ENCODE results near the gene COG4. TPM values are rescaled to one million over a fixed set of nuclear protein-coding genes. Genes with fewer than 3 reads are reported as not detected.
A peak's percentile ranks its signal among the peaks of the same experiment; 100 is the strongest.

The COG4 gene
- total and polyA plus RNA-seq, 9 donors = 27.4 to 46.5 (median 36.3) TPM

DNA sequence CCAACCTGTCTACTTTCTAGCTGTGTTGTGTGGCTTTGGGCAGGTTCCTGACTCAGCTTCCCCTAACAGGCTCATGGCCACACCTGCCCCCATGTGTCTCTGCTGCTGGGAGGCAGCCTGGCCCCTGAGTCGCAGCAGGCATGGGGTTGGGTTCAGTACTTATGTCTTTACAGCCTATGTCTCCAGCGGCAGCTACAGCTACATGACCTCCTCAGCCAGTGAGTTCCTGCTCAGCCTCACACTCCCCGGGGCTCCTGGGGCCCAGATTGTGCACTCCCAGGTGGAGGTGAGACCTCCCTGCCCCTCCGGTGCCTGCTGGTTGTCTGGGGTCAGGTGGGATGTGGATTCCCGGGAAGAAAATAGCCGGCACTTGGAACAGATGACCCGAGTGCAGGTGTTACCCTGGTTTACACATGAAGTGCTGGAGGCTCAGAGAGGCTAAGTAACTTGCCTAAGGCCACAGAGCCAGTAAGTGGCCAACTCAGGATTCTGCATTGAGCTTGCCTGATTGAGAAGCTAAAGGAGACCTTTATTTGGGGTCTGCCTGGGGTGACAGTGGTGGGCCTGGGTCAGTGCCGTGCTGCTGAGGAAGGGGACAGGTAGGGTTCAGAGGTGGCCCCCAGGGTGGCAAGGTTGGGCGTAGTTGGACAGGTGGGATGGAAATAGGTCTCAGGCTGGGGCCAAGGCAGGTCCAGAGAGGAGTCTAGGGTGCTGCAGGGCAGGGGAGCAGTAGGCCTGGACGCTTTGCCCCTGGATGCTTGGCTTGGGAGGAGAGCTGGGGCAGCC is 53.0 kb downstream of the COG4 start:
- 83 to 90% (median 87%) methylated on average over 10 of the region's 10 CpGs for WGBS, 3 donors
- Histone ChIP-seq H3K27me3 (no peaks in the 10 kb centered on the region), H3K27ac (no peak overlapping the region), H3K9me3 (no peaks in the 10 kb centered on the region), H3K36me3 (no peaks in the 10 kb centered on the region), H3K4me1 (ENCODE audit: insufficient read depth) (peaks cover 4% of the 10 kb centered on the region), H3K4me3 (no peak overlapping the region)
- intact Hi-C loops (cut with DNase I) = loop anchor here in 1 of 4 donors (5.0 kb wide), 1 partner anchor 98 kb away; no protein-coding TSS in a partner anchor
- DNase-seq = no peak
- TF ChIP-seq, protein P1, sequence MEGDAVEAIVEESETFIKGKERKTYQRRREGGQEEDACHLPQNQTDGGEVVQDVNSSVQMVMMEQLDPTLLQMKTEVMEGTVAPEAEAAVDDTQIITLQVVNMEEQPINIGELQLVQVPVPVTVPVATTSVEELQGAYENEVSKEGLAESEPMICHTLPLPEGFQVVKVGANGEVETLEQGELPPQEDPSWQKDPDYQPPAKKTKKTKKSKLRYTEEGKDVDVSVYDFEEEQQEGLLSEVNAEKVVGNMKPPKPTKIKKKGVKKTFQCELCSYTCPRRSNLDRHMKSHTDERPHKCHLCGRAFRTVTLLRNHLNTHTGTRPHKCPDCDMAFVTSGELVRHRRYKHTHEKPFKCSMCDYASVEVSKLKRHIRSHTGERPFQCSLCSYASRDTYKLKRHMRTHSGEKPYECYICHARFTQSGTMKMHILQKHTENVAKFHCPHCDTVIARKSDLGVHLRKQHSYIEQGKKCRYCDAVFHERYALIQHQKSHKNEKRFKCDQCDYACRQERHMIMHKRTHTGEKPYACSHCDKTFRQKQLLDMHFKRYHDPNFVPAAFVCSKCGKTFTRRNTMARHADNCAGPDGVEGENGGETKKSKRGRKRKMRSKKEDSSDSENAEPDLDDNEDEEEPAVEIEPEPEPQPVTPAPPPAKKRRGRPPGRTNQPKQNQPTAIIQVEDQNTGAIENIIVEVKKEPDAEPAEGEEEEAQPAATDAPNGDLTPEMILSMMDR (IDR thresholded peaks at IDR 0.05) = no peak
- TF ChIP-seq POLR2A (IDR thresholded peaks at IDR 0.05) = no peak
- TF ChIP-seq EP300 (IDR thresholded peaks at IDR 0.05) = no peak

DNA sequence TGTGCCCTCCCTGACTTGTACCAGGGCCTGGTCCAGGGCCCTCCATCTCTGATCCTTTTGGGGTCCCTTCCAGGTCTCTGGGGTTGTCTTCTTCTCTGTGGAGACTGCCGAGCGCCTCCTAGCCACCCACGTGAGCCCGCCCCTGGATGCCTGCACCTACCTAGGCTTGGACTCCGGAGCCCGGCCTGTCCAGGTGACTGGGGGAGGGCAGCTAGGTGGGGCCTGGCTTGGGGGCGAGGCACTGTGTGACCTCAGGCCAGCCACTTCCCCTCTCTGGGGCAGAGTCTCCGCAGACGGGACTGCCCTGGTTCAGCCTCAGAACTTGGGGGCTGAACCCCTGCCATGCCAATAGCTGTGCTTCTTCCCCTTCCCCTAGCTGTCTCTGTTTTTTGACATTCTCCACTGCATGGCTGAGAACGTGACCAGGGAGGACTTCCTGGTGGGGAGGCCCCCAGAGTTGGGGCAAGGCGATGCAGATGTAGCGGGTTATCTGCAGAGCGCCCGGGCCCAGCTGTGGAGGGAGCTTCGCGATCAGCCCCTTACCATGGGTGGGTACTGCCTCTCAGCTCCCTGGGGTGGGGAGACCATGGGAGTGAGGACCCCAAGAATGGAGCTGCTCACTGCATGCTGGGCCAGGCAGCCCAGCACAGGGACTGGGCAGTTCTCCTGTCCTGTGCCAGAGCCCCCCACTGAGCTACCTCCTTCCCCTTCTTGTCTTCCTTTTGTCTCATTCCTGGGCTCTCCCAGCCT is 54.4 kb downstream of the COG4 start:
- 93 to 97% (median 95%) methylated on average over 16 of the region's 16 CpGs for WGBS, 3 donors
- no peaks in the 10 kb centered on the region for H3K9me3 ChIP-seq
- no peak overlapping the region for H3K27ac ChIP-seq
- no peaks in the 10 kb centered on the region for H3K27me3 ChIP-seq
- no peaks in the 10 kb centered on the region for H3K36me3 ChIP-seq
- peaks cover 4% of the 10 kb centered on the region for H3K4me1 ChIP-seq (ENCODE audit: insufficient read depth)
- no peak overlapping the region for H3K4me3 ChIP-seq
- intact Hi-C loops (cut with DNase I) = no loop called here
- TF ChIP-seq POLR2A (IDR thresholded peaks at IDR 0.05) (no peak), EP300 (IDR thresholded peaks at IDR 0.05) (no peak)
- TF ChIP-seq, protein P1 (IDR thresholded peaks at IDR 0.05) = no peak
- DNase-seq = no peak

DNA sequence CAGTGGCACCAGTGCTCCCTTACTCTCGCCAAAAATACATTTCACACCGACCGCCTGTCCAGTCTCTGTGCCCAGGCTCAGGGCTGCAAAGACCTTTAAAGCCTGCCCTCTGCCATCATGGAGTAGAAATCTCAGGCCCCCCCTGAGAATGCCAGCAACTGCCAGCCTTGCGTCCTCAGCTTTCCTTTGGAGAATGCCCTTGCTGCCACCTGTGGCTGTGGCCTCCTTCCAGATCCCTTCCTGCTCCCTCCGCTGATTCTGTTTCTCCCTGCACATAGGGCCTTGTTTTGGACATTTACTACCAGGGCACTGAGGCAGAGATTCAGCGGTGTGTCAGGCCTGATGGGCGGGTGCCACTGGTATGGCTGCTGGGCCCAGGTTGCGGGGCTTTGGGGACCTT is 55.7 kb downstream of the COG4 start:
- no peak for DNase-seq
- 86 to 94% (median 90%) methylated on average over 8 of the region's 8 CpGs for WGBS, 3 donors
- no peaks in the 10 kb centered on the region for H3K36me3 ChIP-seq
- intact Hi-C loops (cut with DNase I) = no loop called here
- TF ChIP-seq POLR2A (IDR thresholded peaks at IDR 0.05) = no peak
- no peak for TF ChIP-seq EP300 (IDR thresholded peaks at IDR 0.05)
- TF ChIP-seq, protein P1 (IDR thresholded peaks at IDR 0.05) = no peak
- peaks cover 4% of the 10 kb centered on the region for H3K4me1 ChIP-seq (ENCODE audit: insufficient read depth)
- H3K27ac ChIP-seq = no peak overlapping the region
- H3K4me3 ChIP-seq = no peak overlapping the region
- no peaks in the 10 kb centered on the region for H3K27me3 ChIP-seq
- no peaks in the 10 kb centered on the region for H3K9me3 ChIP-seq

DNA sequence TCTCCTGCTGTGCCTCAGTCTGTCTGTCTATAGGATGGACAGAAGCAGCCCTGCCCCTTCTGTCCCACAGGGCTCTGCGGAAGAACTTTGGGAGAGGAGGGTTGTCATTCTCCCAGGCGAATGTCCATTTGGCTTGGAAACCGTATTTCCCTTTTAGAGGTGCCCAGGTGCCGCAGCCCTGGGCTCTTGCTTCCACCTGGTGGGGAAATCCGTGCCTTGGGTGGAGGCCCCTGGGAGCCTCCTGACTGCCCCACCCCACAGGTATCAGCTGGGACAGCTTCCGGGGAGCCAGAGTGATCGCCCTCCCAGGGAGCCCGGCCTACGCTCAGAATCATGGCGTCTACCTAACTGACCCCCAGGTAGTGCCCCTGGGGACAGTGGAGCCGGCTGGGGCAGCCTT is 56.2 kb downstream of the COG4 start:
- no peak overlapping the region for H3K27ac ChIP-seq
- no peak overlapping the region for H3K4me3 ChIP-seq
- WGBS, 3 donors = 81 to 85% (median 83%) methylated on average over 11 of the region's 11 CpGs
- intact Hi-C loops (cut with DNase I) = no loop called here
- no peak for TF ChIP-seq POLR2A (IDR thresholded peaks at IDR 0.05)
- no peaks in the 10 kb centered on the region for H3K36me3 ChIP-seq
- H3K27me3 ChIP-seq = no peaks in the 10 kb centered on the region
- no peaks in the 10 kb centered on the region for H3K9me3 ChIP-seq
- peaks cover 4% of the 10 kb centered on the region for H3K4me1 ChIP-seq (ENCODE audit: insufficient read depth)
- no peak for DNase-seq

DNA sequence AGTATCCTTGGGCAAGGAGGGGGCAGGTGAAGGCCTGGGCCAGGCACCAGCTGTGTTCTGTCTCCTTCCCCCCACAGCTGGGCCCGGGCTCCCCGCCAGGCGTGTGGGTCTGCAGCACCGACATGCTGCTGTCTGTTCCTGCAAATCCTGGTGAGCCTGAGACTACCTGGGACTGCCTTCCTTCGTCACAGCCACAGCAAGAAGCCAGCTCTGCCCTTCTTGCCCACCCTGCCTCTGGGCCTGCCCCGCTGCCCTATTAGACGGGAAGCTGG is 56.6 kb downstream of the COG4 start:
- H3K4me3 ChIP-seq = no peak overlapping the region
- H3K9me3 ChIP-seq = no peaks in the 10 kb centered on the region
- H3K27me3 ChIP-seq = no peaks in the 10 kb centered on the region
- intact Hi-C loops (cut with DNase I) = no loop called here
- 26 to 37% (median 35%) methylated on average over 7 of the region's 7 CpGs for WGBS, 3 donors
- H3K27ac ChIP-seq = no peak overlapping the region
- H3K4me1 ChIP-seq (ENCODE audit: insufficient read depth) = peaks cover 4% of the 10 kb centered on the region
- TF ChIP-seq, protein P1 (IDR thresholded peaks at IDR 0.05) = no peak
- TF ChIP-seq POLR2A (IDR thresholded peaks at IDR 0.05) = no peak
- TF ChIP-seq EP300 (IDR thresholded peaks at IDR 0.05) = no peak
- H3K36me3 ChIP-seq = no peaks in the 10 kb centered on the region
- DNase-seq = peak in 4 of 5 donors; percentile 54 to 74 (median 68)
